Right ventricle myocardium superior (tissue), 1 donor: Measurements from ENCODE around the gene PSMC3IP. TPM values are rescaled to one million over a fixed set of nuclear protein-coding genes. Genes with fewer than 3 reads are reported as not detected.

ENCODE experiments used
- ATAC-seq: fragments of 200-7000 bp; cut with Tn5 transposase; one replicate; pipeline ENCODE4 v1.9.1; 2020; ENCODE audit warnings: mild to moderate bottlenecking; ENCODE audit not compliant: poor library complexity
- DNase-seq: peaks from one replicate; pipeline ENCODE4 v3.0.0-alpha.2; 2020
- intact Hi-C: fragments of 100-400 bp; cut with DNase I; formaldehyde crosslinking; loops from one replicate; pipeline ENCODE4 v1.11.2; 2022
- total RNA-seq: library from RNA; stranded (reverse); fragmentation: NEBNext Ultra II Directional; extraction: Animal tissue kit (Norgen Biotek cat#: 25700); gene quantifications from one replicate; pipeline ENCODE4 v1.2.1, GENCODE V29; 2021
- donor health status: DM: no; HTN: yes; CAD: no; lungs with severe emphysema.

The PSMC3IP gene
- total RNA-seq, 1 donor from 2014 or later = 2.3 TPM

- no peak for ATAC-seq
- intact Hi-C loops = no loop called here
- no peak for DNase-seq
Observed at GRCh38 chr17:42591411-42591810, 13.9 kb upstream of the PSMC3IP start.

- intact Hi-C loops = no loop called here
- ATAC-seq = no peak
- no peak for DNase-seq
Observed at GRCh38 chr17:42590886-42591285, 13.4 kb upstream of the PSMC3IP start.

- ATAC-seq = no peak
- no peak for DNase-seq
- intact Hi-C loops = loop anchor here (5.0 to 10.0 kb wide), 2 partner anchors 96 to 178 kb away; partner anchors contain the start of genes CCR10, CNTNAP1 and RAMP2
Observed at GRCh38 chr17:42586514-42587230, 9.1 kb upstream of the PSMC3IP start.

DNA sequence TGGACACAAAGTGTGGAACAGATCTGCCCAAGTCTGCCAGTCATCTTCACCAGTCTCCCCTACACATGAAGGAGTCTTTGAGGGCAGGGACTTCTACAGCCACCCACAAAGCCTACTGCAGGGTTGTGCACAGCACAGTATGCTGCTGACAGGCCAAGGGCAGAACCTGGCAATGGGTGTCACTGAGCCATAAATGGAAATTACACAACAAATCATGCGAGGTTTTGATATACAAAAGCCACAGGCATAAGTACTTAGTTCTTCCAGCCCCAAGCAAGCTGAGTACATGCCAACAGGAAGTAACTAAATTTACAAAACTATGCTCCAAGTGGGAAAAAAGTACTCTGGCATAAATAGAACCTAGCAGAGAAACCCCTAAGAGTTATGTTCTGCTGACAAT lies 7.8 kb upstream of the PSMC3IP start:
- ATAC-seq = peak; percentile 69
- intact Hi-C loops = loop anchor here (5.0 to 10.0 kb wide), 2 partner anchors 97 to 179 kb away; partner anchors contain the start of genes CCR10, CNTNAP1 and RAMP2
- DNase-seq = no peak

- peak; percentile 13 for ATAC-seq
Observed at GRCh38 chr17:42584880-42585279, 7.4 kb upstream of the PSMC3IP start.

DNA sequence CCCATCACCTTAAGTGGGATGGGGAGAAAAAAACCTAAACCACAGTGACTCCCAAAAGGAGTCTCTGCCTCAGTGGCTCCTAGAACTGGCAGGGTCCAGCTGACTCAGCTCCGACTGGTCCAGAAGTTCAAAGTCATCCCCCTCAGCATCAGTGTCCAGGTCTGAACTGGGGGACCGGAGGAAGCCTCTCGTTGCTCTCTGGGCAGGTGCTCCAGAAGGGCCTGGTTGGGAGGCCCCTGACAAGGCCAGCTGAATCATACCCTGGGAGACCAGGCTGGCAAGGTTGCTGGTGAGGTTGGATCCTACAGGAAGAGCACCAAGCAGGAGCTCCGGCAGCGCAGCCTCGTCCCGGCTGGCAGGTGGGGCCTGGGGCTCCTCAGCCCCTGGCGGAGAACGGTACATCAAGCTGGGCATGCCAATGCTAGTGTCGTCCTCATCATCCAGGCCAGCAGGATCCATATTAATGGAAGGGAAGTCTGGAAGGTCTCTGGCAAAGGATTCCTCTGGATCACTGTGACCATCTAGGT lies 4.3 kb upstream of the PSMC3IP start:
- intact Hi-C loops = loop anchor here (10.0 kb wide), 1 partner anchor 183 kb away; the partner anchor contains the start of gene RAMP2
- no peak for DNase-seq
- no peak for ATAC-seq

More at GRCh38 chr17:42584880-42585279, 7.4 kb upstream of the PSMC3IP start:
- DNase-seq = no peak
- intact Hi-C loops = loop anchor here (5.0 to 10.0 kb wide), 2 partner anchors 97 to 180 kb away; partner anchors contain the start of genes CCR10, CNTNAP1 and RAMP2

DNA sequence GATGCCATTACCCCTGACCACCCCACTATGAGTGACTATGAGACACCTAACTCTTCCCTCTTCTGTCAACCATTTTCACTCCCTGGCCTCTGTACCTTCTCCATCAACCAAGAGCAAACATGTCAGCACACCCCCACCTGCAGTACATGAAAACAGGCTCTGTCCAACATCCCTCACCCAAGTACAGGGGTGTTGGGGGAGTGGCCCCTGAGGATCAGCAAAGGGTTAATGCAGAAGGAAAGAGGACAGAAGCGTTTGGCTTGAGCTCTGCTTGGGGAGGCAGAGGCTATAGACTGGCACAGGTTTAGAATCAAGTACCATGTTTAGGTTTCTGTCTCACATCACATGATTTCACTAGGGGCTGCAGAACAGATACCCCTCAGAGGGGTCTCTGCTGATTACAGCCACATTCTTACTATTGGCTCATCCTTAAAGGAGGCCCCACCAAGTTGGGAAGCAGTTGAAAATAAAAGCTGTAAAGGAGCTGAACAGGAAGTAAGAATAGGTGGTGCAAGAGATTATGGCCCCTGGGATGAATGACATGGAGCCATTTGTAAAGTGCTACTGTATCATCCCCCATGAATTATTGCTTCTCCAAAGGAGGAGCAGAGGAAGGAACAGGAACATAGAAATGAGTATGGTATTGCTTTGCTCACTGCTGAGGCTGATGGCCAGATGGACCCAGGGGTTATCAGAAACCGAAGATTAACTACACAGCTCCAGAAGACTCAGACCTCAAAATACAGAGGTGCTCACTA lies 2.4 kb upstream of the PSMC3IP start:
- intact Hi-C loops = loop anchor here (10.0 kb wide), 1 partner anchor 185 kb away; the partner anchor contains the start of gene RAMP2
- no peak for DNase-seq

DNA sequence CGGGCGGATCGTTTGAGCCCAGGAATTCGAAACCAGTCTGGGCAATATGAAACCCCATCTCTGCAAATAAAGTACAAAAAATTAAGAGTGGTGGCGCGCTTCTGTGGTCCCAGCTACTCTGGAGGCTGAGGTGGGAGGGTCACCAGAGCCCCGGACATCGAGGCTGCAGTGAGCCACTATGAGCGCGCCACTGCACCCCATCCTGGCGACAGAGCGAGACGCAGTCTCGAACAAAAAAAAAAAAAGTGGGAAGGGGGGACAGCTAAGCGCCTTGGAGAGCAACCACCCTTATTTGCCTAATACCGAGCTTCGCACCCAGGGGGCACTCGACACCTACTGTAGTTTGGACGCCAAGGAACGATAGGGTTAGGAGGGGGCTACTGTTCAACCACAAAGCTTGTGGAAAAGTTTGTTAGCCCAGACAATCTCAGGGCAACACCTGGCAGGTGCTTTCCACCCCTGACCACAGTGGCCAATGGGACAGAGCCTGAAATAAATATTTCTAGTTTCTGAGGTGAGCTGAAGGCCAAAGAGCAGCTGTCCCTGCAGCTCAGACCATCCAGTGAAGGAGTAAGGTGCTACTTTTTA lies 847 bp upstream of the PSMC3IP start:
- DNase-seq = peak; percentile 84
- intact Hi-C loops = no loop called here
- peak; percentile 81 for ATAC-seq

More for the DNA sequence above, 2.4 kb upstream of the PSMC3IP start:
- ATAC-seq = no peak

GRCh38 chr17:42577140-42577531 lies 393 bp downstream of the PSMC3IP start:
- intact Hi-C loops = no loop called here
- no peak for ATAC-seq

DNA sequence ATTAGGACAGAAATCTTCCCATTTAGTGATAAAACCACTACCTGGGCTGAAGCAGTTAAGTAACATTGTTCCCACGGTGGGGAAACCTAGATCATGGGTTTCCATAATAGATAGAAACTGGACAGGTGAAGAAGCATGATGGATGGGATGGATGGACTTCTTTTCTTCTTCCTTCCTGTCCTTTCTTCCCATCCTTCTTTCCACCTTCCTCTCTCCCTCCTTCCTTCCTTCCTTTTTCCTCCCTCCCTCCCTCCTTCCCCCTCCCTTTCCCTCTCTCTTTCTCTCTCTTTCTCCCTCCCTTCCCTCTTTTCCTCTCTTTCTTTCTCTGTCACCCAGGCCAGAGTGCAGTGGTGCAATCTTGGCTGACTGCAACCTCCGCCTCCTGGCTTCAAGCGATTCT lies 3.1 kb downstream of the PSMC3IP start:
- ATAC-seq (no peak), DNase-seq (no peak)
- intact Hi-C loops = no loop called here

More at GRCh38 chr17:42577140-42577531, 393 bp downstream of the PSMC3IP start:
- no peak for DNase-seq

DNA sequence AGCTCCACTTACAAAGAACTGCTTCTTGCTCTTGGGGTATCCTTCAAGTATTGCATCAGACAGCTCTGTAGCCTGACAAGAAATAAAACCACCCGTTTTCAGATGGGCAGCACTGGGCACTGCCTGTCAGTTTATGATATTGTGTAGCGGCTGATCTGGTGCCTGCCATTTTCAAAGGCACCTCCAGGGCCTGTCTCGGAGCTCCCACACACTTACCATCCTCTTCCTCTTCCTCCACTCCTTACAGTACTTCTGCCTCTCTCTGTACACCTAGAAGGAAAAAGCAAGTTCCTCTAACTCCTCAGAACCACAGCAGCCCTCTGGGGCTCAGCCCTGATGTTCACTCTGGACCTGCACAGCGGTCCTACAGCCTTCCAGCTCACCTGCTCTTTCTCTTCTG lies 4.4 kb downstream of the PSMC3IP start:
- no peak for ATAC-seq
- intact Hi-C loops = no loop called here
- DNase-seq = peak; percentile 11

DNA sequence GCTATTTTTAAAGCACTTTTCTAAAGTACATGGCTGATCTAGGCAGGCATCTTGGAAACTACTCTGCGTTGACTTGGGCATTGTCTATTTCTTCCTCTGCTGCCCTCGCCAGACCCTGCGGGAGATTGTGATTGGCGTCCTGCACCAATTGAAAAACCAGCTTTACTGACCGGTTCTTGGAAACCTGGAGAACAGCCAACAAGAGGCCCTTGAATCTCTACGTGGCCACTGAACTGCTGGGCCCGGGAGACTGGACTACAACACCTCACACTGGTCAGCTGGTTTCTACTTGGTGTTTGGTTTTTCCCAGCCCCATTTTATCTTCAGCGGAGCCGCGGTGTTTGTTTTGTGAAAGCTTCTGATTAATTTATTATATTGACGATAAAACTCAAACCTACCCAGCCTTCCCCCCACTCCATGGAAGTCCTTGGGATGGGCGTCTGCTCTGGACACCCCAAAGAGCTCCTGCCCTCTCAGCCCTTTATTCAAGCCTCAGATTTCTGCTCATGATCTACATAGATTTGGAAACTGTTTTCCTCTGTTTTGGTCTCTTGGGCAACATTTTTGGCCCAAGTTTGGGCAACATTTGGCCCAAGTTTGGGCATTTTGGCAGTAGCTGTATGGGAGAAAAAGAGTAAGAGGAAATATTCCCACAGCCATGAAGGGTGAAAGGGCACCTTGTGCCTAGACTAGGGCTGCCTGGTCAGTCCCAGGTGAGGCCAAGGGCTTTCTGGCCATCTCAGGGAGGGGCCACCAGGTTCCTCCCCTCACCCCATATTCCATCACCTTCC lies 5.9 kb downstream of the PSMC3IP start:
- DNase-seq (peak; percentile 25), ATAC-seq (no peak)
- intact Hi-C loops = no loop called here

GRCh38 chr17:42568341-42569111 lies 9.0 kb downstream of the PSMC3IP start:
- peak; percentile 32 for DNase-seq
- no peak for ATAC-seq
- intact Hi-C loops = no loop called here

DNA sequence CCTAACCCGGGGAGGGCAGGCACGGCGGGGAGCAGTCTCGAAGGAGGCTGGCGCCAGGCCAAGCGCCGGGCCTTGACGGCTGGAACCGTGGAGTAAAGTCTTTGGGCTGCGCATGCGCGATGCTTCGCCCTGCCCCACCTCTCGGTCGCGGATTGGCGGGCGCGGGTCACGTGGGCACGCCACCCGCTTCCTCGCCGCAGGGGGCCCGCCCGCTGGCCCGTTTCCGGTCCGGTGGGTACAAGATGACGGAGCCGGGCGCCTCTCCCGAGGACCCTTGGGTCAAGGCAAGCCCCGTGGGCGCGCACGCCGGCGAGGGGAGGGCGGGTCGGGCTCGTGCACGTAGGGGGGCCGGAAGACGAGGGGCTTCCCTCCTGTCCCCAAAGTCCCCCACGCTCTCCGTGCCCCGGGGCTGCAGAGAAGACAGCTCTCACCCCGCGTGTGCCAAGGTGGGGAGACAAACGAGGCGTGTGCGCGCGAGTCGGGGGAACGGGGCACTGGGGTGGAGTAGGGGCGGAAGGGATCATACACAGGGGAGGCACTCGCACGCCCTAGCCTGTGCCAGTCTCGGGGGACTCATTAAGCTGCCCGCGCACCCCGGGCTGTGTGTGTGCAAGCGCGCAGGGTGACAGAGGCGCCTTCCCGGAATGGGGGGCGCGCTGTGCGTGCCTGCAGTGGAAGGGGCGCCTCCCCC lies 10.5 kb downstream of the PSMC3IP start, which contains the start of gene MLX:
MLX (plus strand) TSS at position 218 of the 691 bp plus-strand sequence; CDS start at position 243, 25 bp downstream.
- intact Hi-C loops = no loop called here
- peak; percentile 98 for DNase-seq
- ATAC-seq = peak; percentile 89

GRCh38 chr17:42566215-42566882 lies 11.2 kb downstream of the PSMC3IP start:
- ATAC-seq (peak; percentile 25), DNase-seq (no peak)
- intact Hi-C loops = no loop called here

DNA sequence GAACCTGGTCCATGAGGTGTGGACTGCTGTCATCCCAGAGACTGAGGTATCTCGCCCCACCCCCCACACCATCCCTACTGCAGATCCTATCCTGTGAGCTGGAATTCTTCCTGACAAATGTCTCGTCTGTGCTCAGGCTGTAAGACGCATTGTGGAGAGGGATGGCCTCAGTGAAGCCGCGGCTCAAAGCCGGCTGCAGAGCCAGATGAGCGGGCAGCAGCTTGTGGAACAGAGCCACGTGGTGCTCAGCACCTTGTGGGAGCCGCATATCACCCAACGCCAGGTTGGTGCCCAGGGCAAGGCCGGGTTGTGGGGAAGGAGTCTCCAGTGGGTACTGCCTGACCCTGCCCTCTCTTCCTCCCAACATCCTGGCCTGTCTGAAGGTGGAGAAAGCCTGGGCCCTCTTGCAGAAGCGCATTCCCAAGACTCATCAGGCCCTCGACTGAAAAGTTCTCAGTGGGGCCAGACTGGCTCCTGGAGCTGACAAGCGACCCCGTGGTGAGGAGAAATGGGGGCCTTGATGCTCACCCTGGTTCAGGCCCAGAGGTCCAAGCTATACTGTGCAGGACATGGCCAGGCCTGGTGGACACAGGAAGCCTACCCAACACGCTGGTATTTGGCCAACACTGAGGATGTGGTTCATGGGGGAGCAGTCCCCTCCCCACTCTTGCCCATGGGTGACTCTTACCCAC lies 11.9 kb downstream of the PSMC3IP start:
- intact Hi-C loops = no loop called here
- no peak for ATAC-seq
- DNase-seq = peak; percentile 33
